Liver (tissue), 9 donors: ENCODE results near the gene GALE. TPM values are rescaled to one million over a fixed set of nuclear protein-coding genes. Genes with fewer than 3 reads are reported as not detected.

Source experiments
- DNase-seq: peaks from one replicate; pipeline ENCODE4 v3.0.0-alpha.2; 2017; ENCODE audit warnings: low spot score
- H3K27ac ChIP-seq, 2 donors: one replicate each; pipeline ENCODE4 v1.7.0; 2013; ENCODE audit warnings: inconsistent platforms in 2 of 2, low read length in 2 of 2, control low read depth in 1 of 2, low read depth in 1 of 2, mild to moderate bottlenecking in 1 of 2
- H3K27me3 ChIP-seq, 4 donors: one replicate each; pipeline versions ENCODE4 v1.6.1 to v1.7.0; 2013; ENCODE audit warnings: low read length in 3 of 4, inconsistent platforms in 1 of 4, mild to moderate bottlenecking in 1 of 4, moderate library complexity in 1 of 4; ENCODE audit not compliant: control insufficient read depth in 4 of 4, insufficient read depth in 4 of 4
- H3K36me3 ChIP-seq, 4 donors: one replicate each; pipeline versions ENCODE4 v1.6.1 to v1.7.0; 2013; ENCODE audit warnings: low read length in 3 of 4, mild to moderate bottlenecking in 3 of 4, low read depth in 1 of 4, moderate library complexity in 1 of 4; ENCODE audit not compliant: control insufficient read depth in 4 of 4, insufficient read depth in 3 of 4
- H3K4me1 ChIP-seq, 4 donors: one replicate each; pipeline versions ENCODE4 v1.6.1 to v1.7.0; 2013; ENCODE audit warnings: low read length in 3 of 4, mild to moderate bottlenecking in 3 of 4, moderate library complexity in 1 of 4; ENCODE audit not compliant: control insufficient read depth in 4 of 4, insufficient read depth in 4 of 4
- H3K4me3 ChIP-seq, 3 donors: one replicate each; pipeline versions ENCODE4 v1.6.1 to v1.7.0; 2013; ENCODE audit warnings: low read length in 3 of 3, control low read depth in 1 of 3, low read depth in 1 of 3, mild to moderate bottlenecking in 1 of 3
- H3K9ac ChIP-seq, 2 donors: one replicate each; pipeline ENCODE4 v1.7.0; 2013; ENCODE audit warnings: low read length in 2 of 2, mild to moderate bottlenecking in 2 of 2, moderate library complexity in 2 of 2, control low read depth in 1 of 2, low read depth in 1 of 2
- H3K9me3 ChIP-seq, 4 donors: one replicate each; pipeline versions ENCODE4 v1.6.1 to v1.7.0; 2013; ENCODE audit warnings: low read length in 3 of 4; ENCODE audit not compliant: control insufficient read depth in 4 of 4
- EGR1 ChIP-seq, 2 donors: IDR thresholded peaks; 2 replicates each; pipeline ENCODE4 v1.6.1; 2016 to 2018; ENCODE audit warnings: antibody characterized with exemption in 2 of 2, low read depth in 2 of 2
- FOXA1 ChIP-seq: IDR thresholded peaks from 2 replicates; pipeline ENCODE4 v1.6.1; 2016; ENCODE audit warnings: antibody characterized with exemption
- FOXA2 ChIP-seq: IDR thresholded peaks from 2 replicates; pipeline ENCODE4 v1.6.1; 2016; ENCODE audit warnings: antibody characterized with exemption
- GABPA ChIP-seq, 2 donors: IDR thresholded peaks in 1 of 2; conservative IDR thresholded peaks in 1 of 2; 2 replicates each; pipeline ENCODE4 v1.6.1; 2016; ENCODE audit warnings: antibody characterized with exemption in 2 of 2, mild to moderate bottlenecking in 1 of 2, moderate library complexity in 1 of 2
- HNF4A ChIP-seq, 2 donors: conservative IDR thresholded peaks; 2 replicates each; pipeline ENCODE4 v1.6.1; 2016; ENCODE audit warnings: antibody characterized with exemption in 2 of 2, mild to moderate bottlenecking in 2 of 2
- HNF4G ChIP-seq: IDR thresholded peaks from 2 replicates; pipeline ENCODE4 v1.6.1; 2016; ENCODE audit warnings: antibody characterized with exemption
- JUND ChIP-seq, 2 donors: IDR thresholded peaks; 2 replicates each; pipeline ENCODE4 v1.6.1; 2016; ENCODE audit warnings: antibody characterized with exemption in 2 of 2
- NR2F2 ChIP-seq: IDR thresholded peaks from 2 replicates; pipeline ENCODE4 v1.6.1; 2016; ENCODE audit warnings: antibody characterized with exemption
- RAD21 ChIP-seq, 2 donors: IDR thresholded peaks; 2 replicates each; pipeline ENCODE4 v1.6.1; 2016; ENCODE audit warnings: antibody characterized with exemption in 2 of 2, mild to moderate bottlenecking in 2 of 2
- RXRA ChIP-seq, 2 donors: IDR thresholded peaks; 2 replicates each; pipeline ENCODE4 v1.6.1; 2017 to 2018; ENCODE audit warnings: antibody characterized with exemption in 2 of 2, mild to moderate bottlenecking in 1 of 2
- SP1 ChIP-seq: IDR thresholded peaks from 2 replicates; pipeline ENCODE4 v1.6.1; 2018; ENCODE audit warnings: antibody characterized with exemption, mild to moderate bottlenecking
- TAF1 ChIP-seq: conservative IDR thresholded peaks from 2 replicates; pipeline ENCODE4 v1.6.1; 2016; ENCODE audit warnings: antibody characterized with exemption, mild to moderate bottlenecking
- YY1 ChIP-seq: IDR thresholded peaks from 2 replicates; pipeline ENCODE4 v1.6.1; 2016; ENCODE audit warnings: antibody characterized with exemption, mild to moderate bottlenecking
- WGBS: extraction: QIAGEN DNeasy Blood & Tissue Kit; methylation state at CpG from one replicate; pipeline ENCODE4 v1.1.7; 2013; 5-methylcytosine and 5-hydroxymethylcytosine counted together
- polyA plus RNA-seq, 2 donors: library from polyadenylated mRNA; stranded (reverse) in 1 of 2; unstranded in 1 of 2; fragments of 200-250 nt in 1 of 2; fragments of >200 nt in 1 of 2; fragmentation: Nextera tagmentation in 1 of 2; extraction: Ambion mirVana in 1 of 2; gene quantifications; one replicate each; pipeline versions ENCODE4 v1.2.1 to v1.2.3, GENCODE V29; 2013 to 2015
- total RNA-seq, 2 donors: library from RNA; depleted of rRNA; stranded (reverse); fragments of >200 nt; gene quantifications; one replicate each; pipeline ENCODE4 v1.2.3, GENCODE V29; 2014
- TF ChIP-seq, protein P1 (sequence below): IDR thresholded peaks from 2 replicates; pipeline ENCODE4 v1.6.1; 2016; ENCODE audit warnings: antibody characterized with exemption
- TF ChIP-seq, protein P2 (sequence below): IDR thresholded peaks from 2 replicates; pipeline ENCODE4 v1.6.1; 2016; ENCODE audit warnings: antibody characterized with exemption
- TF ChIP-seq, protein P3 (sequence below): fragments of 150-350 bp; IDR thresholded peaks from 2 replicates; pipeline ENCODE4 v1.5.1; 2017; ENCODE audit warnings: improper control_type of control experiment, low read depth, low read length; ENCODE audit not compliant: missing input control
- TF ChIP-seq, protein P4 (sequence below): IDR thresholded peaks from 2 replicates; pipeline ENCODE4 v1.6.1; 2016; ENCODE audit warnings: antibody characterized with exemption, mild to moderate bottlenecking
- TF ChIP-seq, protein P5 (sequence below): IDR thresholded peaks from 2 replicates; pipeline ENCODE4 v1.6.1; 2016; ENCODE audit warnings: antibody characterized with exemption
- donor health status: healthy.
- donor health status: healthy.
- donor health status: healthy.
- donor health status: healthy.
- donor health status: healthy.

The GALE gene
- total and polyA plus RNA-seq, 4 donors = 22.9 to 43.4 (median 38.7) TPM

DNA sequence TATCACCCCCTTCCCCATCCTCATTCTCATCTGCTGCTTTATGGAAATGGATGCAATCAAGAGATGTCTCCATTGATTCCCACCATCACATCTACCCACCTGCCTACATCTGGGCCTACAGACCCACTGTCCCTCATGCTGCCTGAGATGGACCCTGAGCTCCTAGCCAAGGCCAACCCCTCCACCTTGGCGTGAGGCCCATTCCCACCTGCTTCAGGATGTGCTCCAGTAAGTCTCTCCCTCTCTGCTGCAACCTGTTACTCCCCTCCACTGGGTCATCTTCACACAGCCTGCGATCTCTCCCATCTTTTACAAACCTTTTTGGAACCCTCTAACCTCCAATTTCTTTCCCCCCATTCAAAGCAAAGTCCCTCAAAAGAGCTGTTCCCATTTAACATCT is 4.5 kb upstream of the GALE start:
- Histone ChIP-seq H3K27me3 (no peaks in the 10 kb centered on the region), H3K27ac (no peak overlapping the region), H3K4me1 (peaks cover 0 to 34% (median 29%) of the 10 kb centered on the region in 4 donors), H3K9me3 (no peaks in the 10 kb centered on the region), H3K36me3 (peaks cover 0 to 25% (median 11%) of the 10 kb centered on the region in 4 donors), H3K9ac (no peak overlapping the region), H3K4me3 (no peak overlapping the region)
- no peak for DNase-seq
- 98% methylated on average over 2 of the region's 2 CpGs for WGBS
- TF ChIP-seq RXRA (IDR thresholded peaks at IDR 0.05) = no peak
- TF ChIP-seq, protein P1, sequence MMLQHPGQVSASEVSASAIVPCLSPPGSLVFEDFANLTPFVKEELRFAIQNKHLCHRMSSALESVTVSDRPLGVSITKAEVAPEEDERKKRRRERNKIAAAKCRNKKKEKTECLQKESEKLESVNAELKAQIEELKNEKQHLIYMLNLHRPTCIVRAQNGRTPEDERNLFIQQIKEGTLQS = no peak

DNA sequence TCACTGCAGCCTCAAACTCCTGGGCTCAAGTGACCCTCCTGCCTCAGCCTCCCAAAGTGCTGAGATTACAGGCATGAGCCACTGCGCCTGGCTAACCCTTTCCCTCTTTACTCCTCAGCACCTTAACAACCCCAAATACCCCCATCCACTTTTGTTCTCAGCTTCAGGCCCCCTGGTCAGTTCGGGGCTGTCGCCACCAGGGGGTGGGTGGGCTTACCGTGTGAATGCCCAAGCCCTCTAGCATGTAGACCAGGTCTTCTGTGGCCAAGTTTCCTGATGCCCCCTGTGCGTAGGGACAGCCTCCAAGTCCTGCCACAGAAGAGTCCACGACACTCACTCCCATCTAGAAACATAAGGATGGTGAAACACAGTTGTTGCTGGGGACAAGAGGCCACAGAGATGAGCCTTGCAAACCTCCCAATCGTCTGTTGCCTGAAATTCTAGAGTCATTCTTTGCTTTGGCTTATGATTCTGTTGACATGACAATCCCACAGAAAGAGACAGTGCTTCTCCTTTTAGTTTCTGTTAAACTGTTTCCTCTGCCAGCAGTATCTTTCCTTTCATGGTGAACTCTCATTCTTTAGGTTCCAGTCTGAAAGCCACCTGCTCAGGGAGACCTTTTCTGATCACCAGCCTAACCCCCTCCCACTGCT is 3.8 kb upstream of the GALE start:
- no peaks in the 10 kb centered on the region for H3K27me3 ChIP-seq
- no peak overlapping the region for H3K4me3 ChIP-seq
- H3K27ac ChIP-seq = no peak overlapping the region
- peaks cover 4 to 38% (median 33%) of the 10 kb centered on the region in 4 donors for H3K4me1 ChIP-seq
- no peak for DNase-seq
- 74% methylated on average over 7 of the region's 7 CpGs for WGBS
- TF ChIP-seq, protein P2, sequence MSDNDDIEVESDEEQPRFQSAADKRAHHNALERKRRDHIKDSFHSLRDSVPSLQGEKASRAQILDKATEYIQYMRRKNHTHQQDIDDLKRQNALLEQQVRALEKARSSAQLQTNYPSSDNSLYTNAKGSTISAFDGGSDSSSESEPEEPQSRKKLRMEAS = no peak
- TF ChIP-seq, protein P3, sequence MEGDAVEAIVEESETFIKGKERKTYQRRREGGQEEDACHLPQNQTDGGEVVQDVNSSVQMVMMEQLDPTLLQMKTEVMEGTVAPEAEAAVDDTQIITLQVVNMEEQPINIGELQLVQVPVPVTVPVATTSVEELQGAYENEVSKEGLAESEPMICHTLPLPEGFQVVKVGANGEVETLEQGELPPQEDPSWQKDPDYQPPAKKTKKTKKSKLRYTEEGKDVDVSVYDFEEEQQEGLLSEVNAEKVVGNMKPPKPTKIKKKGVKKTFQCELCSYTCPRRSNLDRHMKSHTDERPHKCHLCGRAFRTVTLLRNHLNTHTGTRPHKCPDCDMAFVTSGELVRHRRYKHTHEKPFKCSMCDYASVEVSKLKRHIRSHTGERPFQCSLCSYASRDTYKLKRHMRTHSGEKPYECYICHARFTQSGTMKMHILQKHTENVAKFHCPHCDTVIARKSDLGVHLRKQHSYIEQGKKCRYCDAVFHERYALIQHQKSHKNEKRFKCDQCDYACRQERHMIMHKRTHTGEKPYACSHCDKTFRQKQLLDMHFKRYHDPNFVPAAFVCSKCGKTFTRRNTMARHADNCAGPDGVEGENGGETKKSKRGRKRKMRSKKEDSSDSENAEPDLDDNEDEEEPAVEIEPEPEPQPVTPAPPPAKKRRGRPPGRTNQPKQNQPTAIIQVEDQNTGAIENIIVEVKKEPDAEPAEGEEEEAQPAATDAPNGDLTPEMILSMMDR = no peak
- no peak for TF ChIP-seq YY1
- no peak for TF ChIP-seq FOXA2
- TF ChIP-seq, protein P4, sequence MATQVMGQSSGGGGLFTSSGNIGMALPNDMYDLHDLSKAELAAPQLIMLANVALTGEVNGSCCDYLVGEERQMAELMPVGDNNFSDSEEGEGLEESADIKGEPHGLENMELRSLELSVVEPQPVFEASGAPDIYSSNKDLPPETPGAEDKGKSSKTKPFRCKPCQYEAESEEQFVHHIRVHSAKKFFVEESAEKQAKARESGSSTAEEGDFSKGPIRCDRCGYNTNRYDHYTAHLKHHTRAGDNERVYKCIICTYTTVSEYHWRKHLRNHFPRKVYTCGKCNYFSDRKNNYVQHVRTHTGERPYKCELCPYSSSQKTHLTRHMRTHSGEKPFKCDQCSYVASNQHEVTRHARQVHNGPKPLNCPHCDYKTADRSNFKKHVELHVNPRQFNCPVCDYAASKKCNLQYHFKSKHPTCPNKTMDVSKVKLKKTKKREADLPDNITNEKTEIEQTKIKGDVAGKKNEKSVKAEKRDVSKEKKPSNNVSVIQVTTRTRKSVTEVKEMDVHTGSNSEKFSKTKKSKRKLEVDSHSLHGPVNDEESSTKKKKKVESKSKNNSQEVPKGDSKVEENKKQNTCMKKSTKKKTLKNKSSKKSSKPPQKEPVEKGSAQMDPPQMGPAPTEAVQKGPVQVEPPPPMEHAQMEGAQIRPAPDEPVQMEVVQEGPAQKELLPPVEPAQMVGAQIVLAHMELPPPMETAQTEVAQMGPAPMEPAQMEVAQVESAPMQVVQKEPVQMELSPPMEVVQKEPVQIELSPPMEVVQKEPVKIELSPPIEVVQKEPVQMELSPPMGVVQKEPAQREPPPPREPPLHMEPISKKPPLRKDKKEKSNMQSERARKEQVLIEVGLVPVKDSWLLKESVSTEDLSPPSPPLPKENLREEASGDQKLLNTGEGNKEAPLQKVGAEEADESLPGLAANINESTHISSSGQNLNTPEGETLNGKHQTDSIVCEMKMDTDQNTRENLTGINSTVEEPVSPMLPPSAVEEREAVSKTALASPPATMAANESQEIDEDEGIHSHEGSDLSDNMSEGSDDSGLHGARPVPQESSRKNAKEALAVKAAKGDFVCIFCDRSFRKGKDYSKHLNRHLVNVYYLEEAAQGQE = no peak
- TF ChIP-seq, protein P1 = no peak
- no peak for TF ChIP-seq TAF1
- no peak for TF ChIP-seq SP1
- no peak for TF ChIP-seq NR2F2
- TF ChIP-seq GABPA (IDR thresholded peaks at IDR 0.05 in 1 of 2, conservative IDR thresholded peaks at IDR 0.05 in 1 of 2) = no peak
- no peak for TF ChIP-seq RAD21 (IDR thresholded peaks at IDR 0.05)
- no peak for TF ChIP-seq HNF4G
- TF ChIP-seq FOXA1 = no peak
- no peak for TF ChIP-seq RXRA (IDR thresholded peaks at IDR 0.05)
- TF ChIP-seq, protein P5, sequence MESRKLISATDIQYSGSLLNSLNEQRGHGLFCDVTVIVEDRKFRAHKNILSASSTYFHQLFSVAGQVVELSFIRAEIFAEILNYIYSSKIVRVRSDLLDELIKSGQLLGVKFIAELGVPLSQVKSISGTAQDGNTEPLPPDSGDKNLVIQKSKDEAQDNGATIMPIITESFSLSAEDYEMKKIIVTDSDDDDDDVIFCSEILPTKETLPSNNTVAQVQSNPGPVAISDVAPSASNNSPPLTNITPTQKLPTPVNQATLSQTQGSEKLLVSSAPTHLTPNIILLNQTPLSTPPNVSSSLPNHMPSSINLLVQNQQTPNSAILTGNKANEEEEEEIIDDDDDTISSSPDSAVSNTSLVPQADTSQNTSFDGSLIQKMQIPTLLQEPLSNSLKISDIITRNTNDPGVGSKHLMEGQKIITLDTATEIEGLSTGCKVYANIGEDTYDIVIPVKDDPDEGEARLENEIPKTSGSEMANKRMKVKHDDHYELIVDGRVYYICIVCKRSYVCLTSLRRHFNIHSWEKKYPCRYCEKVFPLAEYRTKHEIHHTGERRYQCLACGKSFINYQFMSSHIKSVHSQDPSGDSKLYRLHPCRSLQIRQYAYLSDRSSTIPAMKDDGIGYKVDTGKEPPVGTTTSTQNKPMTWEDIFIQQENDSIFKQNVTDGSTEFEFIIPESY = no peak
- TF ChIP-seq JUND (IDR thresholded peaks at IDR 0.05) = no peak
- TF ChIP-seq HNF4A (conservative IDR thresholded peaks at IDR 0.05) = no peak
- no peak for TF ChIP-seq EGR1 (IDR thresholded peaks at IDR 0.05; ENCODE audit: low read depth in 2 of 2)
- no peaks in the 10 kb centered on the region for H3K9me3 ChIP-seq
- no peak overlapping the region for H3K9ac ChIP-seq
- peaks cover 0 to 25% (median 11%) of the 10 kb centered on the region in 4 donors for H3K36me3 ChIP-seq
